Adipose tissue (tissue), 3 donors: ENCODE data around the gene TCEAL8. TPM values are rescaled to one million over a fixed set of nuclear protein-coding genes. Genes with fewer than 3 reads are reported as not detected.
"Not testable (repeated sequence)": the region's sequence is repeated elsewhere in the genome, so short reads cannot be mapped to it uniquely, and the experiment has no call there.

Experiments used
- H3K27ac ChIP-seq: one replicate; pipeline ENCODE4 v1.5.1; 2013; ENCODE audit warnings: low read depth, low read length
- WGBS, 3 donors: extraction: QIAGEN DNeasy Blood & Tissue Kit; methylation state at CpG; one replicate each; pipeline ENCODE4 v1.1.7; 2013; 5-methylcytosine and 5-hydroxymethylcytosine counted together
- polyA plus RNA-seq, 3 donors: library from polyadenylated mRNA; stranded (reverse); fragments of 200-250 nt; gene quantifications; one replicate each; pipeline ENCODE4 v1.2.3, GENCODE V29; 2013
- donor health status: healthy with polysubstance abuse.
- donor health status: Bipolar disorder and iron deficiency.
- donor health status: healthy.

Gene TCEAL8
- 100 to 1,000 TPM in 1 of 3 donors, 10 to 100 TPM in 2; 28.6 to 111 (median 28.8) TPM for polyA plus RNA-seq

- peak within 1 kb of the TSS; percentile 38 for H3K27ac ChIP-seq
- 0 to 29% (median 0%) methylated on average over 19 to 22 of the region's 22 CpGs for WGBS, 3 donors
Measured at GRCh38 chrX:103254921-103255493, at the start of gene TCEAL8. TSS of gene TCEAL8 (minus strand) at chrX:103255155. CDS start at chrX:103253979, 1,176 bp downstream.

- no peak overlapping the region for H3K27ac ChIP-seq
Measured at GRCh38 chrX:103304705-103305104, 49.8 kb upstream of the TCEAL8 start.

GRCh38 chrX:103293118-103293517 lies 38.2 kb upstream of the TCEAL8 start:
- 89 to 99% (median 92%) methylated on average over 2 of the region's 2 CpGs for WGBS, 3 donors
- no peak overlapping the region for H3K27ac ChIP-seq

- 59 to 89% (median 88%) methylated on average over 1 of the region's 1 CpG for WGBS, 3 donors
- no peak overlapping the region for H3K27ac ChIP-seq
Measured at GRCh38 chrX:103279624-103280023, 24.7 kb upstream of the TCEAL8 start.

GRCh38 chrX:103276581-103277002 lies 21.6 kb upstream of the TCEAL8 start, which contains the start of gene TCEAL5:
TSS of gene TCEAL5 (minus strand) at chrX:103276750. CDS start at chrX:103274563, 2,187 bp downstream.
- WGBS, 3 donors, result 1 to 31% (median 2%) methylated on average over 17 of the region's 17 CpGs
- H3K27ac ChIP-seq, result no peak within 1 kb of the TSS

GRCh38 chrX:103275947-103276567 lies 21.1 kb upstream of the TCEAL8 start:
- WGBS, 3 donors, result 9 to 32% (median 10%) methylated on average over 16 to 22 of the region's 23 CpGs

GRCh38 chrX:103274284-103274683 lies 19.3 kb upstream of the TCEAL8 start:
- 83 to 100% (median 98%) methylated on average over 4 of the region's 4 CpGs for WGBS, 3 donors
- H3K27ac ChIP-seq, result no peak overlapping the region

More at GRCh38 chrX:103275947-103276567, 21.1 kb upstream of the TCEAL8 start:
- H3K27ac ChIP-seq, result no peak overlapping the region

- no peak overlapping the region for H3K27ac ChIP-seq
Measured at GRCh38 chrX:103258275-103258674, 3.3 kb upstream of the TCEAL8 start.

GRCh38 chrX:103256651-103257050 lies 1.7 kb upstream of the TCEAL8 start:
- H3K27ac ChIP-seq, result no peak overlapping the region

- WGBS, 3 donors, result 0 to 20% (median 0%) methylated on average over 17 to 22 of the region's 22 CpGs
- peak overlapping the region; percentile 38 for H3K27ac ChIP-seq
Measured at GRCh38 chrX:103254171-103254824, 657 bp downstream of the TCEAL8 start.

GRCh38 chrX:103253608-103254007 lies 1.3 kb downstream of the TCEAL8 start:
- 14 to 42% (median 20%) methylated on average over 8 of the region's 8 CpGs for WGBS, 3 donors

GRCh38 chrX:103250977-103251376 lies 4.0 kb downstream of the TCEAL8 start:
- H3K27ac ChIP-seq, result no peak overlapping the region
- 45 to 86% (median 58%) methylated on average over 5 of the region's 5 CpGs for WGBS, 3 donors

More at GRCh38 chrX:103253608-103254007, 1.3 kb downstream of the TCEAL8 start:
- no peak overlapping the region for H3K27ac ChIP-seq

GRCh38 chrX:103249805-103250204 lies 5.2 kb downstream of the TCEAL8 start:
- WGBS, 3 donors, result 50 to 92% (median 74%) methylated on average over 1 of the region's 1 CpG

GRCh38 chrX:103248553-103248952 lies 6.4 kb downstream of the TCEAL8 start:
- H3K27ac ChIP-seq, result no peak overlapping the region

More at GRCh38 chrX:103249805-103250204, 5.2 kb downstream of the TCEAL8 start:
- no peak overlapping the region for H3K27ac ChIP-seq

GRCh38 chrX:103240155-103240554 lies 14.8 kb downstream of the TCEAL8 start:
- H3K27ac ChIP-seq, result no peak overlapping the region

- WGBS, 3 donors, result 75 to 88% (median 86%) methylated on average over 1 of the region's 1 CpG
- no peak overlapping the region for H3K27ac ChIP-seq
Measured at GRCh38 chrX:103236296-103236695, 18.7 kb downstream of the TCEAL8 start.

- not testable (repeated sequence) for H3K27ac ChIP-seq
- WGBS, 3 donors, result 40 to 97% (median 58%) methylated on average over 2 of the region's 2 CpGs
Measured at GRCh38 chrX:103235608-103236007, 19.3 kb downstream of the TCEAL8 start.

GRCh38 chrX:103234869-103235268 lies 20.1 kb downstream of the TCEAL8 start:
- WGBS, 3 donors, result 69 to 85% (median 83%) methylated on average over 1 of the region's 1 CpG

GRCh38 chrX:103233263-103233662 lies 21.7 kb downstream of the TCEAL8 start:
- WGBS, 3 donors, result 67 to 91% (median 81%) methylated on average over 2 of the region's 2 CpGs
- no peak overlapping the region for H3K27ac ChIP-seq

More at GRCh38 chrX:103234869-103235268, 20.1 kb downstream of the TCEAL8 start:
- no peak overlapping the region for H3K27ac ChIP-seq

GRCh38 chrX:103225918-103226317 lies 29.0 kb downstream of the TCEAL8 start:
- 76 to 93% (median 83%) methylated on average over 4 of the region's 4 CpGs for WGBS, 3 donors
- not testable (repeated sequence) for H3K27ac ChIP-seq
